IPS DF 4.7 (cell line): ENCODE results near the gene ATG101.

Experiments
- DNase-seq: peaks from one replicate; pipeline ENCODE4 v3.0.0-alpha.2; 2013; ENCODE audit warnings: low spot score; ENCODE audit errors: extremely low read depth

ATG101 gene

GRCh38 chr12:52041695-52042123 lies 28.1 kb upstream of the ATG101 start:
- DNase-seq = no peak

GRCh38 chr12:52042706-52043385 lies 26.9 kb upstream of the ATG101 start:
- DNase-seq = no peak

DNA sequence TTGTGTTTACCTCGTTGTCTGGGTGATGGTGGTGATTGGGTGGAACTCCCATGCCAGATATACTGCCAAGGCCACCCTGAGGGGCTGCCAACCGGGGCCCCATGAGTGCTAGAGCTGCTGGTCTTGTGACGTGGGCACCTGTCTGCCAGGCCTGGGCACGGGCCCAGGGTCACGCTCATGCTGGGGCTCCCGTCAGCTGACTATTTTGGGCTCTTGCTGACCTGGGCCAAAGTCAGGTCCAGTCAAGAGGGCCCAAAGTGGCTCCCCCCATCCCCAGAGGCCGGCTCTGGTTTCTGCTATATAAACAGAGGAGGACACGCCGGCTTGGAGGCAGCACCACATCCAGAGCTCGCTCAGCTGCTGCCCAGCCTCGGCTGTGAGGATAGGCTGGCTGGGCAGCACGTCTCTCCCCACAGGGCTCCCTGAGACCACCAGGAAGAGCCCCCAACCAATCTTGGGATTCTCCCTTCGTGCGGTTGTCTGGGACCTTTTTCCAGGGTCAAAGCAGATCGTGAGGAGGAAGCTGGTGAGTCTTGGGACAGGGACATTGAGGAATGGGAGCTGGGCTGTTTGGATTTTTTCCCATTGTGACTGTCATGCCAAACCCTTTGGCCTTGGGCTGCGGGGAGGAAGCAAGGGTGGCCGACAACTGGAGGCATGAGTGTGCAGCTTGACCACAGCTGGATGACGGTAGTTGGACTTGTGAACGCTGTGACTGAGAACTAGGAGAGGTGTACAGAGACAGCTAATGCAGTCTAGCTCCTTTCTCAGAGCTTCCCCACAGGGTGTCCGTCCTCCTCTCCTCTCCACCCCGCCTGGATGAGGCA lies 26.2 kb upstream of the ATG101 start:
- no peak for DNase-seq

GRCh38 chr12:52044292-52044983 lies 25.3 kb upstream of the ATG101 start:
- DNase-seq = no peak

- no peak for DNase-seq
These were observed 24.0 kb upstream of the ATG101 start for GRCh38 chr12:52045794-52046199.

DNA sequence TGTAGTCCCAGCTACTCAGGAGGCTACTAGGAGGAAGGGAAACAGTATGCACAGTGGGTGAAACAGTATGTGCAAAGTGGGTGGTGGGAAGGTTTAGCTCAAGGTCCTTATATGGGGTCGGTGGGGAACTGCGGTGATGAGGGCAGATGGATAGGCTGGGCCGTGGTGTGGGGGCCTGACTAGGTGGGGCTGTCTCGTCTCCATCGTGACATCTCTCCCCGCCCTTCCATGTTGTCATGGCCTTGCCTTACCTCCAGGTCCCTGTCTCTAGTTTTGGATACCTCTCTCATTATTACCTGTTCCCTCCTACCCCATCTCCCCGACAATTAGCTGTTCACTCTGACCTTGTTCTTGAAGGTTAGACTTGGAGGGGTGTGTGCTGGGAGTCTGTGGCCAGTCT lies 22.9 kb upstream of the ATG101 start:
- no peak for DNase-seq

DNA sequence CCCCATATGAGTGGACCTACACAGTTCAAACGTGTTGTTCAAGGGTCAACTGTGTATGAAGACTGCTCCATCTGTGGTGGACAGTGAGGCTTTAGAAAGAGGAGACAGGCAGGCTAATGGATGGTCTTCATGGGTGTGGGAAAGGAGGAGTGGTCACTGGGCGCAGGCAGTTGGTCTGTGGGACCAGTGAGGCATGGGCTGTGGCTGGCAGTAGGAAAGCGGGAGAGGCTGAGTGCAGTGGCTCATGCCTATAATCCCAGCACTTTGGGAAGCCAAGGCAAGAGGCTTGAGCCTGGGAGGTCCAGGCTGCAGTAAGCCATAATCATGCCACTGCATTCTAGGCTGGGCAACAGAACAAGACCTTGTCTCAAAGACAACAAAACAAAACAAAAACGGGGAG lies 20.5 kb upstream of the ATG101 start:
- DNase-seq = no peak

GRCh38 chr12:52049688-52050087 lies 20.1 kb upstream of the ATG101 start:
- no peak for DNase-seq

- DNase-seq = no peak
These were observed 19.5 kb upstream of the ATG101 start for GRCh38 chr12:52050116-52050757.

- DNase-seq = no peak
These were observed 18.8 kb upstream of the ATG101 start, which contains the start of gene NR4A1 for GRCh38 chr12:52050758-52051541. Gene NR4A1 (plus strand): TSS chr12:52051442. CDS start chr12:52054329, 2,887 bp downstream.

DNA sequence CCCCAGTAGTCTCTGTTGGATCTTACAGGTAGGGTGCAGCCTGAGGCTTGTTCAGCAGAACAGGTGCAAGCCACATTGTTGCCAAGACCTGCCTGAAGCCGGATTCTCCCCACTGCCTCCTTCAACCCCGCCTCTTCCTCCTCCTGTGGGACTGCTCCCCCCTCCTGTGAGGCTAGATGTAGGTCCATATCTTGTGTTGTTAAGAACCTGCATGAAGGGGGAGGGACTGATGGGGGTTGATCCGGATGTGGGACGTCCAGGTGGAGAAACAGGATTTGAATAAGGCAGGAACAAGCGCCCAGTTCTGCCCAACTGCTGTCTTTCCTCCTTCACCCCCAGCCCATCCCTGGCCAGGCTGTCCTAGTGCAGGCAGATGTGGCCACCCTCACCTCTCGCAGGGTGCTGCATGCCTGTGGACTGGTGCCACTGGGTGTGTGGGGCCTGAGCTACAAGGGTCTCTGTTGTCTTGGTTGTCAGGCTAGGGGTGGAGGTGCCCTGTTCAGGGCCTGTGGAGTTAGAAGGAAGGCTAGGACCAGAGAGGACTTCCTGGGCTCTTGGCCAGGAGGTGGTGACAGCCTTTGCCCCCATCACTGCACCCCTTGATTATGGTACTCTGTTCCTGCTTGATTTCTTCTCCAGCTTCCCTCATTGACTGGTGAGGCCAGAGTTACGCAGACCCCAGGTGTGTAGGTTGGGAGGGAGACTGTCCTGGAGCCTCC lies 17.2 kb upstream of the ATG101 start:
- no peak for DNase-seq

DNA sequence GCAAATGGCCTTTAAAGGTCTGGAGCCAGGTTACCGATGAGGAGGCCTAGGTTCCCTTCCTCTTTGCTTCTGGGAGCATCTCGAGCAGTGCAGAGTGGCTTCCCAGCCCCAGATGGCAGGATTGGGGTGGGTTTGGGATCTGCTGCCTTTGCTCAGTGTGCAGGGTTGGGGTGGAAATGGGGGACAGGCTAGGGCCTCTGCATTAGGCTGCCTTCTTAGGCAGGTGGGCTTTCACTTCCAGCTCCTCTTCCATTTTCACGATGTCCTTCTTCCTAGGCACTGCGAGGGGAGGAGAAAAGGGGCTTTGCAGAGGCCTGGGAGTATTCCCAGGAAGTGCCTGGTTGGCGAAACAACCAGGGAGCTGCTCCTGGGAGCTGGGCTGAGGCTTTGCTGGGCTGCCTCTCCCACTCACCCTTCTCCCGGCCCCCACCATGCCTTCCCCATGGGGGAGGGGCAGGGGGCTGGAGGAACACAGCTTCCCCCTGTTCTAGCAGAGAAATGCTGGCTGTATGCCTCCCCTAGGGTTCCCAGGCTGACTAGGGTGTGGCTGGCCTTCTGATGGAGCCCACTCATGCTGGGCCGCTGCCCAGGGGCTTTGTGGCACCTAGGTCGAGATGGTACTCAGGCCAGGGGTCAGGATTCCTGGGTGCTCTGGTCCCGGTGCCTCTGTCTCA lies 16.1 kb upstream of the ATG101 start:
- no peak for DNase-seq

DNA sequence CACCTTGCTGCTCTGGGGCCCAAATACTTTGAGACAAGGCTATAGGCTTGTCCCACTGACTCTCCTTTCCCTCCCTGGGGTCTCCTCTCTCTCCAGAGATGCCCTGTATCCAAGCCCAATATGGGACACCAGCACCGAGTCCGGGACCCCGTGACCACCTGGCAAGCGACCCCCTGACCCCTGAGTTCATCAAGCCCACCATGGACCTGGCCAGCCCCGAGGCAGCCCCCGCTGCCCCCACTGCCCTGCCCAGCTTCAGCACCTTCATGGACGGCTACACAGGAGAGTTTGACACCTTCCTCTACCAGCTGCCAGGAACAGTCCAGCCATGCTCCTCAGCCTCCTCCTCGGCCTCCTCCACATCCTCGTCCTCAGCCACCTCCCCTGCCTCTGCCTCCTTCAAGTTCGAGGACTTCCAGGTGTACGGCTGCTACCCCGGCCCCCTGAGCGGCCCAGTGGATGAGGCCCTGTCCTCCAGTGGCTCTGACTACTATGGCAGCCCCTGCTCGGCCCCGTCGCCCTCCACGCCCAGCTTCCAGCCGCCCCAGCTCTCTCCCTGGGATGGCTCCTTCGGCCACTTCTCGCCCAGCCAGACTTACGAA lies 15.4 kb upstream of the ATG101 start:
- no peak for DNase-seq

DNA sequence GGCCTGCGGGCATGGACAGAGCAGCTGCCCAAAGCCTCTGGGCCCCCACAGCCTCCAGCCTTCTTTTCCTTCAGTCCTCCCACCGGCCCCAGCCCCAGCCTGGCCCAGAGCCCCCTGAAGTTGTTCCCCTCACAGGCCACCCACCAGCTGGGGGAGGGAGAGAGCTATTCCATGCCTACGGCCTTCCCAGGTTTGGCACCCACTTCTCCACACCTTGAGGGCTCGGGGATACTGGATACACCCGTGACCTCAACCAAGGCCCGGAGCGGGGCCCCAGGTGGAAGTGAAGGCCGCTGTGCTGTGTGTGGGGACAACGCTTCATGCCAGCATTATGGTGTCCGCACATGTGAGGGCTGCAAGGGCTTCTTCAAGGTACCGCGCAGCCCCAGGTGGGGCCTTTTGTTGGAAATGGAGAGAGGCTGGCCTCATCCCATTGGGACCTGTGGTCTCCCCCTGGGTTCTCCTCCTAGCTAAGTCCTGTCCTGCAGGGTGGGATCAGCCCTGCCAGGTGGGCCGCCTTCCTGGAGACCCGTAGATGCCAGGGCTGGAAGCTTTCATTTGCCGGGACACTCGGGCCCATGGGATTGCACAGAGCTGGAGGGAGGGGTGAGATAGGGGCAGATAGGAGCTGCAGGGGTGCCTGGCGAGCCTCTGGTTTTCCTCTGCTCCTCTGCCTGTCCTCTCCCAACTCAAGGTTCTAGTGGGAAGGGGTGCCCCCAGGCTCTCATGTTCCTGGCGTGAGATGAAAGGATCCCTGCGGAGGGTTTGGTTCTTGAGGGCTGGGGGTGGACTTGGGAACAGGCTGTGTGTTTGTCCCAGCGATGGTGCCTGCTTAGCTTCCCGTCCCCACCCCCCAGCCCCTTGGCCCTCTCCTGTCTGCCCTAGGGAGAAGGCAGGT lies 14.7 kb upstream of the ATG101 start:
- no peak for DNase-seq

DNA sequence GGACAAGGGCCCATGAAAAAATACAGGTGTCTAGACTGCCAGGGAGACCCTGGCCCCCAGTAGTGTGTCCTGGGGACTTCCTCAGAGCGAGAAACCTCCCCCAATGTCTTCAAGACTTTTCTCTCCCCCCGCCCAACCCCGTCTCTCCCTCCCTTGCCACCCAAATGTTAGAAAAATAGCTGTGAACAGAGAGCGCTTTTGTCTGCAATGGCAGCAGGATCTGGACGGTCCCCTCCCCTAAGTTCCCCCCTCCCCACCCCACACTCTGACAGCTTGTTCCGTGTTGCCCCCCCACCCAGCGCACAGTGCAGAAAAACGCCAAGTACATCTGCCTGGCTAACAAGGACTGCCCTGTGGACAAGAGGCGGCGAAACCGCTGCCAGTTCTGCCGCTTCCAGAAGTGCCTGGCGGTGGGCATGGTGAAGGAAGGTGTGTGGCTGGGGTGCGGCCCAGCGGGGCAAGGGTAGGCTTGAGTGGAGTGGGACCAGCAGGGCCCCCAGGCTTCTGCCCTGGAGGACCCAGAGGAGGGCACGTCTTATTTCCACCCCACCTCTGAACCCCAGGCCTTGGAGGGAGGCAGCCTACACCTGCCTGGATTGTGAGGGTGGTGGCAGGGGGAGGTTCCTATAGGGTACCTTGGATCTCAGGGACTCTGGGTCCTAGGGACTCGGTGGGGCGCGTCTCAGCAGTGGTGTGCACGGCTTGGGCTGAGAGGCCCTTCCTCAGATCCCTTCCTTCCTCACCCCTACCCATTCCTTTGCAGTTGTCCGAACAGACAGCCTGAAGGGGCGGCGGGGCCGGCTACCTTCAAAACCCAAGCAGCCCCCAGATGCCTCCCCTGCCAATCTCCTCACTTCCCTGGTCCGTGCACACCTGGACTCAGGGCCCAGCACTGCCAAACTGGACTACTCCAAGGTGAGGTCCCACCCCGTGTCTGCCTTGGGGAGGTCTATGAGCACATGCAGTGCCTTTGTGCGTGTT lies 13.8 kb upstream of the ATG101 start:
- DNase-seq = no peak

DNA sequence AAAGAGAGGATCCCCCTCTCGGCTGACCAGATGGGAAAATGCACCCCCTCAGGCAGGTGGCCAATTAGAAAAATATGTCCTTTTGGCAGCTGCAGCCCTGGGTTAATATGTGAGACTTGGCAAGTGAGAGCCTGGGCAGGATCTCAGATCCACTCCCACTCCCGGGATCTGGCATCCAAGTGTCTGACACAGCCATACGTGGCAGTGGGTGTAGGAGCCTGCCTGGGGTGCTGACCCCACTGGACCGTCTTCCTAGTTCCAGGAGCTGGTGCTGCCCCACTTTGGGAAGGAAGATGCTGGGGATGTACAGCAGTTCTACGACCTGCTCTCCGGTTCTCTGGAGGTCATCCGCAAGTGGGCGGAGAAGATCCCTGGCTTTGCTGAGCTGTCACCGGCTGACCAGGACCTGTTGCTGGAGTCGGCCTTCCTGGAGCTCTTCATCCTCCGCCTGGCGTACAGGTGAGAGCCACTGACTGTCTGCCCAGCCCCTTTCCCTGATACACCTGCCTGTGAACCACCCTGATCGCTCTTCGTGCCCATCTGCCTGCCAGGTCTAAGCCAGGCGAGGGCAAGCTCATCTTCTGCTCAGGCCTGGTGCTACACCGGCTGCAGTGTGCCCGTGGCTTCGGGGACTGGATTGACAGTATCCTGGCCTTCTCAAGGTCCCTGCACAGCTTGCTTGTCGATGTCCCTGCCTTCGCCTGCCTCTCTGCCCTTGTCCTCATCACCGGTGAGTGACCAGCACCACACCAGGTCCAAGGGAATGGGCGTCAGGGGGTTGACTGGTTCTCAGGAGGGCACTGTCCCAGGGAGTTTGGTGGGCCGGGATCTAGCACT lies 12.8 kb upstream of the ATG101 start:
- DNase-seq = no peak
